Naive thymus-derived CD4-positive, alpha-beta T cell (primary cell): ENCODE data around the gene LSP1. TPM values are rescaled to one million over a fixed set of nuclear protein-coding genes. Genes with fewer than 3 reads are reported as not detected.
"Not testable (repeated sequence)": the region's sequence is repeated elsewhere in the genome, so short reads cannot be mapped to it uniquely, and the experiment has no call there.

Experiments
- ATAC-seq: fragments of 150-1000 bp; cut with Tn5 transposase; 2 replicates; pipeline ENCODE4 v1.10.0; 2021; ENCODE audit warnings: mild to moderate bottlenecking, moderate library complexity
- CTCF ChIA-PET: fragments of 350-600 bp; sonication (Branson Sonifier 250); formaldehyde crosslinking; loops from one replicate; lab custom pipeline; 2021; ENCODE audit warnings: antibody characterized with exemption; lab: Charles Lee
- POLR2A ChIA-PET: fragments of 350-600 bp; sonication (Branson Sonifier 250); formaldehyde crosslinking; loops from one replicate; lab custom pipeline; 2021; ENCODE audit warnings: antibody characterized with exemption, inconsistent platforms; lab: Charles Lee
- DNase-seq, 9 donors: peaks; one replicate each; pipeline versions ENCODE4 v3.0.0 to v3.0.0-alpha.2; 2020 to 2022; ENCODE audit warnings: mixed read lengths in 1 of 9
- H3K27ac ChIP-seq: one replicate; pipeline ENCODE4 v1.7.0; 2013; ENCODE audit warnings: mild to moderate bottlenecking, low read depth, low read length, moderate library complexity
- H3K27me3 ChIP-seq, 2 donors: one replicate each; pipeline ENCODE4 v1.7.0; 2013; ENCODE audit warnings: low read length in 2 of 2, mild to moderate bottlenecking in 2 of 2, moderate library complexity in 2 of 2; ENCODE audit not compliant: control insufficient read depth in 2 of 2, insufficient read depth in 2 of 2
- H3K36me3 ChIP-seq, 3 experiments: 1 replicate in 2 of 3; 2 replicates in 1 of 3; pipeline ENCODE4 v1.7.0; 2013; ENCODE audit warnings: low read length in 3 of 3, mild to moderate bottlenecking in 3 of 3, moderate library complexity in 1 of 3; ENCODE audit not compliant: insufficient read depth in 3 of 3, control insufficient read depth in 2 of 3
- H3K4me1 ChIP-seq, 2 donors: one replicate each; pipeline ENCODE4 v1.7.0; 2013; ENCODE audit warnings: low read length in 2 of 2, mild to moderate bottlenecking in 2 of 2, moderate library complexity in 1 of 2; ENCODE audit not compliant: control insufficient read depth in 2 of 2, insufficient read depth in 2 of 2
- H3K4me3 ChIP-seq: 2 replicates; pipeline ENCODE4 v1.7.0; 2013; ENCODE audit warnings: mild to moderate bottlenecking, low read length
- H3K9me3 ChIP-seq, 3 experiments: 1 replicate in 2 of 3; 2 replicates in 1 of 3; pipeline ENCODE4 v1.7.0; 2013; ENCODE audit warnings: low read length in 3 of 3; ENCODE audit not compliant: control insufficient read depth in 2 of 3
- H3K27ac Mint-ChIP-seq, 9 donors: one replicate each; pipeline ENCODE4 v1.8.0; 2020 to 2022; ENCODE audit warnings: mixed read lengths in 9 of 9, mild to moderate bottlenecking in 8 of 9, moderate library complexity in 5 of 9, inconsistent platforms in 2 of 9
- H3K27me3 Mint-ChIP-seq, 5 donors: one replicate each; pipeline ENCODE4 v1.8.0; 2021 to 2022; ENCODE audit warnings: mixed read lengths in 5 of 5, mild to moderate bottlenecking in 1 of 5
- H3K36me3 Mint-ChIP-seq, 5 donors: one replicate each; pipeline ENCODE4 v1.8.0; 2020 to 2022; ENCODE audit warnings: mixed read lengths in 5 of 5, mild to moderate bottlenecking in 3 of 5, inconsistent platforms in 1 of 5
- H3K4me1 Mint-ChIP-seq, 7 donors: one replicate each; pipeline ENCODE4 v1.8.0; 2020 to 2022; ENCODE audit warnings: mixed read lengths in 7 of 7, mild to moderate bottlenecking in 3 of 7, inconsistent platforms in 1 of 7
- H3K4me3 Mint-ChIP-seq, 10 donors: one replicate each; pipeline ENCODE4 v1.8.0; 2020 to 2022; ENCODE audit warnings: mild to moderate bottlenecking in 10 of 10, mixed read lengths in 10 of 10, moderate library complexity in 6 of 10, inconsistent platforms in 2 of 10
- H3K9me3 Mint-ChIP-seq, 11 donors: one replicate each; pipeline ENCODE4 v1.8.0; 2020 to 2022; ENCODE audit warnings: mixed read lengths in 11 of 11, mild to moderate bottlenecking in 4 of 11, inconsistent platforms in 1 of 11, moderate library complexity in 1 of 11
- intact Hi-C, 2 donors: fragments of 100-400 bp; cut with micrococcal nuclease; formaldehyde crosslinking; loops; one replicate each; pipeline ENCODE4 v1.15.1; 2023
- polyA plus RNA-seq, 2 donors: library from polyadenylated mRNA; unstranded; fragments of 300-500 nt; fragmentation: Illumina TruSeq; gene quantifications; one replicate each; pipeline ENCODE4 v1.2.3, GENCODE V29; 2021
- total RNA-seq, 6 experiments: library from RNA in 5 of 6; stranded (reverse) in 5 of 6; gene quantifications; 1 replicate in 5 of 6; 2 replicates in 1 of 6; pipeline ENCODE4 v1.2.3 and lab custom pipeline; 2021 to 2026

LSP1 gene
- total and polyA plus RNA-seq, 7 experiments from 2014 or later, result 248 to 578 (median 295) TPM

GRCh38 chr11:1873048-1873812, 20.3 kb downstream of the LSP1 start:
- peaks cover 36 to 42% of the 10 kb centered on the region in 2 donors for H3K4me1 ChIP-seq
- peaks cover 0 to 4% (median 0%) of the 10 kb centered on the region in 5 donors for H3K36me3 Mint-ChIP-seq

GRCh38 chr11:1873813-1874150, 20.9 kb downstream of the LSP1 start:
- CTCF ChIA-PET, ATAC-seq, H3K9me3 ChIP-seq, H3K27me3 ChIP-seq, intact Hi-C loops, H3K9me3 Mint-ChIP-seq, DNase-seq, H3K4me3 ChIP-seq, H3K36me3 ChIP-seq, H3K36me3 Mint-ChIP-seq, H3K27me3 Mint-ChIP-seq, H3K4me3 Mint-ChIP-seq: not testable (repeated sequence)
- Mint-ChIP-seq H3K4me1 (peaks cover 30 to 62% (median 41%) of the 10 kb centered on the region in 7 donors), H3K27ac (peak overlapping the region in 3 of 9 donors; percentile 35 to 77 (median 59))
- POLR2A ChIA-PET, result interaction anchor here (1.4 kb wide), 1 partner anchor 23 kb away, joined by 4 read pairs; no protein-coding TSS in a partner anchor
- peak overlapping the region; percentile 43 for H3K27ac ChIP-seq
- H3K4me1 ChIP-seq, result peaks cover 30 to 37% of the 10 kb centered on the region in 2 donors

More at GRCh38 chr11:1873048-1873812, 20.3 kb downstream of the LSP1 start:
- ATAC-seq (no peak), DNase-seq (no peak)
- H3K4me3 Mint-ChIP-seq, result peak overlapping the region in 2 of 10 donors; percentile 20 to 40
- H3K27ac Mint-ChIP-seq, result peak overlapping the region in 6 of 9 donors; percentile 35 to 82 (median 67)
- intact Hi-C loops, result no loop called here
- Histone ChIP-seq H3K36me3 (peaks cover 0 to 8% (median 0%) of the 10 kb centered on the region in 3 experiments), H3K4me3 (no peak overlapping the region), H3K27ac (peak overlapping the region; percentile 43), H3K9me3 (no peaks in the 10 kb centered on the region), H3K27me3 (no peaks in the 10 kb centered on the region)
- H3K9me3 Mint-ChIP-seq, result no peaks in the 10 kb centered on the region
- ChIA-PET POLR2A (interaction anchor here (1.1 to 1.4 kb wide), 2 partner anchors 20 to 22 kb away, joined by 4 to 5 read pairs; partner anchors contain the start of gene LSP1), CTCF (no interaction called here)
- peaks cover 30 to 65% (median 42%) of the 10 kb centered on the region in 7 donors for H3K4me1 Mint-ChIP-seq
- H3K27me3 Mint-ChIP-seq, result no peaks in the 10 kb centered on the region

GRCh38 chr11:1874441-1875092, 21.7 kb downstream of the LSP1 start:
- DNase-seq, H3K9me3 Mint-ChIP-seq, H3K36me3 ChIP-seq, ATAC-seq, H3K27me3 ChIP-seq, H3K36me3 Mint-ChIP-seq, H3K9me3 ChIP-seq, H3K4me3 Mint-ChIP-seq, H3K27ac ChIP-seq, intact Hi-C loops, H3K4me3 ChIP-seq, CTCF ChIA-PET, H3K27me3 Mint-ChIP-seq, POLR2A ChIA-PET: not testable (repeated sequence)
- peaks cover 24 to 29% of the 10 kb centered on the region in 2 donors for H3K4me1 ChIP-seq
- Mint-ChIP-seq H3K27ac (peak overlapping the region in 2 of 9 donors; percentile 22 to 31), H3K4me1 (peaks cover 22 to 54% (median 33%) of the 10 kb centered on the region in 7 donors)

- ATAC-seq (no peak), DNase-seq (no peak)
- ChIA-PET CTCF (interaction anchor here (1.5 kb wide), 2 partner anchors 13 to 39 kb away, joined by 3 read pairs; no protein-coding TSS in a partner anchor), POLR2A (interaction anchor here (0.8 kb wide), 1 partner anchor 9 kb away, joined by 3 read pairs; no protein-coding TSS in a partner anchor)
- Histone ChIP-seq H3K27me3 (no peaks in the 10 kb centered on the region), H3K36me3 (peaks cover 0 to 15% (median 0%) of the 10 kb centered on the region in 3 experiments), H3K9me3 (no peaks in the 10 kb centered on the region), H3K4me1 (peaks cover 17 to 22% of the 10 kb centered on the region in 2 donors), H3K27ac (no peak overlapping the region), H3K4me3 (no peak overlapping the region)
- Mint-ChIP-seq H3K4me3 (peak overlapping the region in 1 of 10 donors; percentile 17), H3K36me3 (peaks cover 0 to 4% (median 0%) of the 10 kb centered on the region in 5 donors), H3K27me3 (no peaks in the 10 kb centered on the region), H3K27ac (peak overlapping the region in 6 of 9 donors; percentile 7 to 87 (median 36)), H3K4me1 (peaks cover 15 to 51% (median 33%) of the 10 kb centered on the region in 7 donors), H3K9me3 (no peaks in the 10 kb centered on the region)
- intact Hi-C loops, result no loop called here
These were observed 22.4 kb downstream of the LSP1 start for GRCh38 chr11:1875093-1875850.

GRCh38 chr11:1875851-1876301, 23.0 kb downstream of the LSP1 start:
- H3K27ac Mint-ChIP-seq, result peak overlapping the region in 1 of 9 donors; percentile 28
- ChIA-PET POLR2A (interaction anchor here (0.8 to 1.1 kb wide), 3 partner anchors 9 to 28 kb away, joined by 3 to 4 read pairs (median 3); partner anchors contain the start of gene LSP1), CTCF (interaction anchor here (0.7 to 1.5 kb wide), 4 partner anchors 13 to 182 kb away, joined by 3 read pairs; no protein-coding TSS in a partner anchor)
- Histone ChIP-seq H3K27ac (peak overlapping the region; percentile 39), H3K36me3 (peaks cover 0 to 21% (median 0%) of the 10 kb centered on the region in 3 experiments), H3K4me1 (peaks cover 11 to 16% of the 10 kb centered on the region in 2 donors)
- H3K36me3 Mint-ChIP-seq, H3K4me3 ChIP-seq, intact Hi-C loops, ATAC-seq, H3K27me3 ChIP-seq, H3K9me3 Mint-ChIP-seq, H3K9me3 ChIP-seq, H3K4me3 Mint-ChIP-seq, DNase-seq, H3K27me3 Mint-ChIP-seq: not testable (repeated sequence)
- peaks cover 14 to 51% (median 32%) of the 10 kb centered on the region in 7 donors for H3K4me1 Mint-ChIP-seq
